ENCODE data around the gene MRPL18.
"Not testable (repeated sequence)": the region's sequence is repeated elsewhere in the genome, so short reads cannot be mapped to it uniquely, and the experiment has no call there.

MRPL18 gene

GRCh38 chr6:159807150-159807858 lies 17.0 kb downstream of the MRPL18 start:
- no peak overlapping the region for H3K4me3 ChIP-seq (ENCODE audit: low read depth, low read length)
- H3K9me3 ChIP-seq: no peaks in the 10 kb centered on the region
- DNase-seq: no peak
- no peak for TF ChIP-seq CTCF (IDR thresholded peaks at IDR 0.05; ENCODE audit: low read depth, low read length)
- no peaks in the 10 kb centered on the region for H3K36me3 ChIP-seq
- H3K4me1 ChIP-seq: no peaks in the 10 kb centered on the region
- no peaks in the 10 kb centered on the region for H3K27me3 ChIP-seq

- H3K27me3 ChIP-seq: no peaks in the 10 kb centered on the region
- DNase-seq: no peak
- H3K36me3 ChIP-seq: no peaks in the 10 kb centered on the region
- H3K4me1 ChIP-seq: no peaks in the 10 kb centered on the region
- no peak for TF ChIP-seq CTCF (IDR thresholded peaks at IDR 0.05; ENCODE audit: low read depth, low read length)
- no peaks in the 10 kb centered on the region for H3K9me3 ChIP-seq
- no peak overlapping the region for H3K4me3 ChIP-seq (ENCODE audit: low read depth, low read length)
These were observed 18.4 kb downstream of the MRPL18 start for GRCh38 chr6:159808647-159809046.

GRCh38 chr6:159809149-159809548 lies 18.9 kb downstream of the MRPL18 start:
- TF ChIP-seq CTCF (IDR thresholded peaks at IDR 0.05; ENCODE audit: low read depth, low read length): no peak
- no peaks in the 10 kb centered on the region for H3K9me3 ChIP-seq
- no peaks in the 10 kb centered on the region for H3K36me3 ChIP-seq
- DNase-seq: no peak
- H3K27me3 ChIP-seq: no peaks in the 10 kb centered on the region
- no peaks in the 10 kb centered on the region for H3K4me1 ChIP-seq
- H3K4me3 ChIP-seq (ENCODE audit: low read depth, low read length): no peak overlapping the region

- no peak overlapping the region for H3K4me3 ChIP-seq (ENCODE audit: low read depth, low read length)
- H3K4me1 ChIP-seq: no peaks in the 10 kb centered on the region
- H3K36me3 ChIP-seq: no peaks in the 10 kb centered on the region
- no peaks in the 10 kb centered on the region for H3K9me3 ChIP-seq
- no peak for DNase-seq
- H3K27me3 ChIP-seq: no peaks in the 10 kb centered on the region; the same call in 1 of the 2 replicates
- TF ChIP-seq CTCF (IDR thresholded peaks at IDR 0.05; ENCODE audit: low read depth, low read length): no peak
These were observed 23.5 kb downstream of the MRPL18 start for GRCh38 chr6:159813781-159814180.

GRCh38 chr6:159815410-159815809 lies 25.1 kb downstream of the MRPL18 start:
- DNase-seq: peak; percentile 47
- Histone ChIP-seq H3K4me3 (ENCODE audit: low read depth, low read length) (no peak overlapping the region), H3K36me3 (no peaks in the 10 kb centered on the region), H3K4me1 (no peaks in the 10 kb centered on the region), H3K27me3 (peaks cover 3% of the 10 kb centered on the region; the same call in 1 of the 2 replicates), H3K9me3 (no peaks in the 10 kb centered on the region)
- no peak for TF ChIP-seq CTCF (IDR thresholded peaks at IDR 0.05; ENCODE audit: low read depth, low read length)

GRCh38 chr6:159816775-159817174 lies 26.5 kb downstream of the MRPL18 start:
- not testable (repeated sequence) for H3K36me3 ChIP-seq; H3K4me3 ChIP-seq (ENCODE audit: low read depth, low read length); H3K27me3 ChIP-seq; DNase-seq; H3K9me3 ChIP-seq; H3K4me1 ChIP-seq

Measured in BE2C (cell line).